Kidney (tissue), 14 donors: ENCODE data around the gene ARL8A. TPM values are rescaled to one million over a fixed set of nuclear protein-coding genes. Genes with fewer than 3 reads are reported as not detected.
A peak's percentile ranks its signal among the peaks of the same experiment; 100 is the strongest.

ENCODE experiments used
- DNase-seq, 5 donors: peaks; one replicate each; pipeline ENCODE4 v3.0.0-alpha.2; 2013 to 2020
- FAIRE-seq: peaks from 2 replicates; lab custom pipeline; 2012; peaks lifted over from hg19 to GRCh38; lab: Jason Lieb, UNC
- H3K27ac ChIP-seq, 2 donors: one replicate each; pipeline ENCODE4 v1.7.0; 2013; ENCODE audit warnings: low read depth in 2 of 2, low read length in 2 of 2, inconsistent platforms in 1 of 2
- H3K27me3 ChIP-seq: one replicate; pipeline ENCODE4 v1.7.1; 2013; ENCODE audit warnings: low read length, inconsistent platforms; ENCODE audit not compliant: control insufficient read depth, insufficient read depth
- H3K36me3 ChIP-seq, 3 donors: one replicate each; pipeline versions ENCODE4 v1.7.0 to v1.7.1; 2013; ENCODE audit warnings: low read length in 3 of 3, control low read depth in 1 of 3, inconsistent platforms in 1 of 3; ENCODE audit not compliant: insufficient read depth in 3 of 3, control insufficient read depth in 2 of 3
- H3K4me1 ChIP-seq, 3 donors: one replicate each; pipeline versions ENCODE4 v1.7.0 to v1.7.1; 2013; ENCODE audit warnings: low read length in 3 of 3, inconsistent platforms in 1 of 3, low read depth in 1 of 3; ENCODE audit not compliant: control insufficient read depth in 2 of 3, insufficient read depth in 2 of 3
- H3K4me3 ChIP-seq, 3 donors: one replicate each; pipeline versions ENCODE4 v1.7.0 to v1.8.1; 2013; ENCODE audit warnings: low read length in 3 of 3, control low read depth in 1 of 3, inconsistent platforms in 1 of 3
- H3K9ac ChIP-seq, 3 donors: one replicate each; pipeline versions ENCODE4 v1.7.0 to v1.7.1; 2013; ENCODE audit warnings: low read length in 3 of 3, control low read depth in 1 of 3, inconsistent platforms in 1 of 3
- H3K9me3 ChIP-seq, 3 donors: one replicate each; pipeline versions ENCODE4 v1.7.0 to v1.7.1; 2013; ENCODE audit warnings: low read length in 3 of 3, control low read depth in 1 of 3, inconsistent platforms in 1 of 3; ENCODE audit not compliant: control insufficient read depth in 2 of 3, insufficient read depth in 1 of 3
- intact Hi-C: fragments of 100-400 bp; cut with DNase I; formaldehyde crosslinking; loops from one replicate; pipeline ENCODE4 v1.11.1; 2022
- polyA plus RNA-seq: library from polyadenylated mRNA; stranded (reverse); fragments of 350-450 nt; fragmentation: Illumina TruSeq; extraction: RNeasy Lipid Tissue Mini Kit (QIAGEN cat#74804); gene quantifications from one replicate; pipeline ENCODE4 v1.2.3, GENCODE V29; 2014; ENCODE audit warnings: low read depth, low replicate concordance; ENCODE audit not compliant: insufficient read depth
- total RNA-seq: library from RNA; stranded (reverse); fragmentation: NEBNext Ultra II Directional; extraction: Animal tissue kit (Norgen Biotek cat#: 25700); gene quantifications from one replicate; pipeline ENCODE4 v1.2.1, GENCODE V29; 2021
- TF ChIP-seq, protein P1 (sequence below): IDR thresholded peaks from 3 replicates; pipeline ENCODE4 v1.5.1; 2012; ENCODE audit warnings: mild to moderate bottlenecking, moderate library complexity, borderline replicate concordance; ENCODE audit not compliant: insufficient read depth; ENCODE audit errors: extremely low read depth
- donor health status: control.
- donor health status: control.
- donor health status: control.
- donor health status: control.
- donor health status: control.
- donor health status: DM: yes; HTN: yes; CAD: no.
- donor health status: Normal renal cell carcinoma (clear cell type).

Gene ARL8A
- total and polyA plus RNA-seq, 2 donors from 2014 or later = 60.8 to 72.2 TPM

GRCh38 chr1:202086579-202087350, 57.8 kb downstream of the ARL8A start:
- TF ChIP-seq, protein P1, sequence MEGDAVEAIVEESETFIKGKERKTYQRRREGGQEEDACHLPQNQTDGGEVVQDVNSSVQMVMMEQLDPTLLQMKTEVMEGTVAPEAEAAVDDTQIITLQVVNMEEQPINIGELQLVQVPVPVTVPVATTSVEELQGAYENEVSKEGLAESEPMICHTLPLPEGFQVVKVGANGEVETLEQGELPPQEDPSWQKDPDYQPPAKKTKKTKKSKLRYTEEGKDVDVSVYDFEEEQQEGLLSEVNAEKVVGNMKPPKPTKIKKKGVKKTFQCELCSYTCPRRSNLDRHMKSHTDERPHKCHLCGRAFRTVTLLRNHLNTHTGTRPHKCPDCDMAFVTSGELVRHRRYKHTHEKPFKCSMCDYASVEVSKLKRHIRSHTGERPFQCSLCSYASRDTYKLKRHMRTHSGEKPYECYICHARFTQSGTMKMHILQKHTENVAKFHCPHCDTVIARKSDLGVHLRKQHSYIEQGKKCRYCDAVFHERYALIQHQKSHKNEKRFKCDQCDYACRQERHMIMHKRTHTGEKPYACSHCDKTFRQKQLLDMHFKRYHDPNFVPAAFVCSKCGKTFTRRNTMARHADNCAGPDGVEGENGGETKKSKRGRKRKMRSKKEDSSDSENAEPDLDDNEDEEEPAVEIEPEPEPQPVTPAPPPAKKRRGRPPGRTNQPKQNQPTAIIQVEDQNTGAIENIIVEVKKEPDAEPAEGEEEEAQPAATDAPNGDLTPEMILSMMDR = no peak
- Histone ChIP-seq H3K36me3 (no peaks in the 10 kb centered on the region), H3K9me3 (no peaks in the 10 kb centered on the region), H3K4me3 (no peak overlapping the region), H3K4me1 (peaks cover 0 to 12% (median 10%) of the 10 kb centered on the region in 3 donors), H3K27ac (peak overlapping the region in 1 of 2 donors; percentile 0), H3K9ac (no peak overlapping the region), H3K27me3 (no peaks in the 10 kb centered on the region)
- intact Hi-C loops = no loop called here
- DNase-seq (peak in 1 of 5 donors; percentile 90), FAIRE-seq (no peak)

DNA sequence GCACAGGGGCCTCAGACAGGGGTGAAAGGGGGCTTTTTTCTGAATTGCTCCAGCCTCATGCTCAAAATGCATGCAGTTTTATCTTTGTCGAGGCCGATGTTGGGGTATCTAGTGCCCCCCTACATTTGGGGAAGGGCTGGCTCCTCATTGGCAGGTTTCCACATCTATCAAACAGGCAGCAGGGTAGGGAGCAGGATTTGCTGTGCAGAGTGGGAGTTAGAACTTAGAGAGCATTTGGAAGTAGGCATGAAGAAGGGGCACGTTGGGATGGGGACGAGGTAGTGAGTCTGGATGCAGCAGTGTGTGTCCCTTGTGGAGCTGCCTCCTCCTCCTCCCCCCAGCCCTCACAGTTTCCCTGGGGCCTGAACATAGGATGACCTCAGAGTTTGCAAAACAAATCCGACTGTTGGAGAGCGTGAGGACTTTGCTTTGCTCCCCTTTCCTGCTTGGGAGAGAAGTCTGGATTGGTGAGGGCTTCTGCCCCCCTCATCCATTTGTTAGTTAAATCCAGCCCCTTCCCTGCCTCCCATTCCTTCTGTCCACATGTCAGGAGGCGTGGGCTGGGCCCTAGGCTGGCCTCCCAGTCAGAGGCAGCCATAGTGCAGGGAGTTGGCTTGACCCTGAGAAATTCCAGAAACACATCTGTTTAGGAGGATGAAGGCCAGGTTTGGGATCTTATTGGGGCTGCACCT, 58.7 kb downstream of the ARL8A start:
- H3K9me3 ChIP-seq = no peaks in the 10 kb centered on the region
- H3K4me3 ChIP-seq = no peak overlapping the region
- peak in 3 of 5 donors; percentile 58 to 73 (median 66) for DNase-seq
- H3K27ac ChIP-seq = peak overlapping the region in 1 of 2 donors; percentile 39
- TF ChIP-seq, protein P1 = no peak
- H3K27me3 ChIP-seq = no peaks in the 10 kb centered on the region
- no peak overlapping the region for H3K9ac ChIP-seq
- peaks cover 0 to 12% (median 10%) of the 10 kb centered on the region in 3 donors for H3K4me1 ChIP-seq
- intact Hi-C loops = no loop called here
- H3K36me3 ChIP-seq = no peaks in the 10 kb centered on the region
- FAIRE-seq = no peak

- Histone ChIP-seq H3K4me1 (peaks cover 0 to 12% (median 10%) of the 10 kb centered on the region in 3 donors), H3K4me3 (no peak overlapping the region), H3K9me3 (no peaks in the 10 kb centered on the region), H3K27me3 (no peaks in the 10 kb centered on the region), H3K27ac (no peak overlapping the region), H3K36me3 (no peaks in the 10 kb centered on the region), H3K9ac (no peak overlapping the region)
- DNase-seq = peak; percentile 29 to 83 (median 56)
- FAIRE-seq = no peak
- intact Hi-C loops = no loop called here
- TF ChIP-seq, protein P1 = no peak
Measured at GRCh38 chr1:202084791-202085681, 59.5 kb downstream of the ARL8A start.

Other genes with a start within 250 kb of the ARL8A start
- gene LMOD1, start 198.2 kb downstream of the ARL8A start, total RNA-seq = 33.3 TPM
- 9.5 TPM for gene LMOD1, start 198.2 kb downstream of the ARL8A start, polyA plus RNA-seq
- gene TIMM17A, start 189.2 kb downstream of the ARL8A start, total RNA-seq = 40.8 TPM
- 73.2 TPM for gene TIMM17A, start 189.2 kb downstream of the ARL8A start, polyA plus RNA-seq
- 54.6 TPM for gene RNPEP, start 162.1 kb downstream of the ARL8A start, total RNA-seq
- gene RNPEP, start 162.1 kb downstream of the ARL8A start, polyA plus RNA-seq = 48.7 TPM
- gene ELF3, start 134.2 kb downstream of the ARL8A start, total RNA-seq = 400 TPM
- 81.8 TPM for gene ELF3, start 134.2 kb downstream of the ARL8A start, polyA plus RNA-seq
- gene GPR37L1, start 21.8 kb downstream of the ARL8A start, total RNA-seq = 0.13 TPM
- not detected for gene GPR37L1, start 21.8 kb downstream of the ARL8A start, polyA plus RNA-seq
- 5.5 TPM for gene PTPN7, start 15.9 kb upstream of the ARL8A start, total RNA-seq
- gene PTPN7, start 15.9 kb upstream of the ARL8A start, polyA plus RNA-seq = 3.5 TPM
- 4.1 TPM for gene LGR6, start 49.1 kb upstream of the ARL8A start, total RNA-seq
- gene LGR6, start 49.1 kb upstream of the ARL8A start, polyA plus RNA-seq = 1.8 TPM
- gene UBE2T, start 197.2 kb upstream of the ARL8A start, total RNA-seq = 1.6 TPM
- gene UBE2T, start 197.2 kb upstream of the ARL8A start, polyA plus RNA-seq = 6.6 TPM
- gene PPP1R12B, start 204.0 kb upstream of the ARL8A start, total RNA-seq = 40.0 TPM
- gene PPP1R12B, start 204.0 kb upstream of the ARL8A start, polyA plus RNA-seq = 5.7 TPM